Endothelial cell of umbilical vein (primary cell): ENCODE results near the gene NFX1. TPM values are rescaled to one million over a fixed set of nuclear protein-coding genes. Genes with fewer than 3 reads are reported as not detected.

Source experiments
- BruUV-seq: library from RNA; stranded (reverse); fragments of 400-500 nt; replicated peaks from 2 replicates; lab custom pipeline; 2021; lab: Mats Ljungman, UMichigan
- CTCF ChIA-PET: fragments of 300-600, 350-600 bp; sonication (Branson Sonifier 250); formaldehyde crosslinking; loops from one replicate; lab custom pipeline; 2021; ENCODE audit warnings: antibody characterized with exemption, inconsistent platforms; lab: Charles Lee
- POLR2A ChIA-PET: fragments of 300-600, 350-600 bp; sonication (Branson Sonifier 250); formaldehyde crosslinking; loops from one replicate; lab custom pipeline; 2021; ENCODE audit warnings: antibody characterized with exemption, inconsistent platforms; lab: Charles Lee
- DNase-seq: peaks from one replicate; pipeline ENCODE4 v3.0.0-alpha.2; 2011; ENCODE audit warnings: low read depth, low spot score
- FAIRE-seq: peaks from 2 replicates; lab custom pipeline; 2011; peaks lifted over from hg19 to GRCh38; lab: Jason Lieb, UNC
- H2AFZ ChIP-seq: 2 replicates; pipeline ENCODE4 v1.6.0; 2012; ENCODE audit warnings: low read depth, low read length, control low read depth, inconsistent platforms
- H3K27ac ChIP-seq: 2 replicates; pipeline ENCODE4 v1.5.1; 2011; ENCODE audit warnings: low read depth, mild to moderate bottlenecking, control low read depth, low read length, moderate library complexity; ENCODE audit not compliant: insufficient read depth
- H3K27me3 ChIP-seq, 2 experiments: 2 replicates each; pipeline versions ENCODE4 v1.6.0 to v1.6.1; 2011; ENCODE audit warnings: low read length in 2 of 2, mixed read lengths in 1 of 2; ENCODE audit not compliant: control insufficient read depth in 2 of 2, insufficient read depth in 2 of 2
- H3K36me3 ChIP-seq, 2 experiments: 2 replicates in 1 of 2; 3 replicates in 1 of 2; pipeline ENCODE4 v1.5.1; 2011; ENCODE audit warnings: low read length in 2 of 2, mild to moderate bottlenecking in 1 of 2, moderate library complexity in 1 of 2; ENCODE audit not compliant: control insufficient read depth in 2 of 2, insufficient read depth in 2 of 2; ENCODE audit errors: extremely low read depth in 1 of 2
- H3K4me1 ChIP-seq: 3 replicates; pipeline ENCODE4 v1.5.1; 2011; ENCODE audit warnings: mild to moderate bottlenecking, low read length; ENCODE audit not compliant: control insufficient read depth, insufficient read depth; ENCODE audit errors: extremely low read depth
- H3K4me2 ChIP-seq: 2 replicates; pipeline ENCODE4 v1.6.1; 2011; ENCODE audit warnings: low read length, control low read depth, mixed read lengths; ENCODE audit not compliant: insufficient read depth
- H3K4me3 ChIP-seq, 3 experiments: fragments of 200-600 bp in 1 of 3; sonication (generic), shearing (Covaris generic) in 1 of 3; replicated peaks in 1 of 3; 2 replicates each; pipeline ENCODE4 v1.5.1; 2011 to 2016; ENCODE audit warnings: control low read depth in 3 of 3, low read length in 3 of 3, mild to moderate bottlenecking in 2 of 3, inconsistent platforms in 1 of 3, low read depth in 1 of 3, moderate library complexity in 1 of 3; ENCODE audit not compliant: insufficient read depth in 1 of 3
- H3K79me2 ChIP-seq: 2 replicates; pipeline ENCODE4 v1.6.0; 2012; ENCODE audit warnings: low read length, inconsistent platforms; ENCODE audit not compliant: control insufficient read depth, insufficient read depth
- H3K9ac ChIP-seq: replicated peaks from 2 replicates; pipeline ENCODE3; 2011; ENCODE audit warnings: low read length, control low read depth; ENCODE audit not compliant: insufficient read depth; ENCODE audit errors: extremely low read depth
- H3K9me1 ChIP-seq: replicated peaks from 3 replicates; pipeline ENCODE4 v1.6.0; 2011; ENCODE audit warnings: mild to moderate bottlenecking, low read length; ENCODE audit not compliant: control insufficient read depth, insufficient read depth; ENCODE audit errors: extremely low read depth
- H3K9me3 ChIP-seq: replicated peaks from 2 replicates; pipeline ENCODE4 v1.5.1; 2012; ENCODE audit warnings: low read length, inconsistent platforms; ENCODE audit not compliant: control insufficient read depth, insufficient read depth
- H4K20me1 ChIP-seq: replicated peaks from 2 replicates; pipeline ENCODE3; 2011; ENCODE audit warnings: mild to moderate bottlenecking, low read length; ENCODE audit not compliant: control insufficient read depth, insufficient read depth; ENCODE audit errors: extremely low read depth
- EZH2 ChIP-seq: IDR thresholded peaks from 2 replicates; pipeline ENCODE4 v1.6.1; 2012; ENCODE audit warnings: borderline replicate concordance, low read depth, mild to moderate bottlenecking, moderate library complexity, low read length, inconsistent platforms; ENCODE audit not compliant: severe bottlenecking
- FOS ChIP-seq: IDR thresholded peaks from 2 replicates; pipeline ENCODE4 v1.6.1; 2011; ENCODE audit warnings: mild to moderate bottlenecking, low read length, moderate library complexity, borderline replicate concordance; ENCODE audit not compliant: insufficient read depth
- GATA2 ChIP-seq: IDR thresholded peaks from 2 replicates; pipeline ENCODE4 v1.7.0; 2011; ENCODE audit warnings: low read depth, mild to moderate bottlenecking, moderate library complexity, mixed read lengths, low read length; ENCODE audit not compliant: insufficient read length, insufficient read depth
- JUN ChIP-seq: IDR thresholded peaks from 2 replicates; pipeline ENCODE4 v1.6.1; 2011; ENCODE audit warnings: borderline replicate concordance, low read depth; ENCODE audit not compliant: insufficient read length, insufficient read depth
- MYC ChIP-seq: IDR thresholded peaks from one replicate; pipeline ENCODE4 v1.6.1; 2011; ENCODE audit warnings: mild to moderate bottlenecking, low read depth, low read length
- POLR2A ChIP-seq: IDR thresholded peaks from 2 replicates; pipeline ENCODE4 v1.6.1; 2012; ENCODE audit warnings: low read depth, mild to moderate bottlenecking, control low read depth, low read length
- POLR2AphosphoS5 ChIP-seq: IDR thresholded peaks from 2 replicates; pipeline ENCODE4 v1.6.1; 2012; ENCODE audit warnings: low read depth, mild to moderate bottlenecking, control low read depth, low read length, moderate library complexity; ENCODE audit not compliant: insufficient read depth
- dilution Hi-C: fragments of 300-500 bp; cut with MboI; formaldehyde crosslinking; loops from one replicate; pipeline ENCODE4 v1.15.0; 2019; ENCODE audit warnings: low sequenced_read_pairs; ENCODE audit not compliant: extremely low pct_ligation_motif_present
- intact Hi-C: fragments of 100-400 bp; cut with micrococcal nuclease; formaldehyde crosslinking; loops from one replicate; pipeline ENCODE4 v1.10.0; 2022
- polyA plus RNA-seq, 4 experiments: library from polyadenylated mRNA; depleted of rRNA in 3 of 4; stranded (reverse) in 3 of 4; unstranded in 1 of 4; fragments of >200 nt; gene quantifications; 2 replicates each; pipeline versions ENCODE4 v1.2.1 to v1.2.3, GENCODE V29; 2011 to 2012; ENCODE audit warnings: missing spikeins in 1 of 4
- total RNA-seq: library from RNA; stranded (reverse); gene quantifications from 2 replicates; pipeline ENCODE4 v1.2.3, GENCODE V29; 2021
- TF ChIP-seq, protein P1 (sequence below), 2 donors: IDR thresholded peaks; 1 replicate in 1 of 2; 2 replicates in 1 of 2; pipeline ENCODE4 v1.5.1; 2011; ENCODE audit warnings: low read length in 2 of 2, mild to moderate bottlenecking in 2 of 2, moderate library complexity in 2 of 2, control low read depth in 1 of 2, inconsistent platforms in 1 of 2, low read depth in 1 of 2; ENCODE audit not compliant: insufficient read depth in 1 of 2; ENCODE audit errors: extremely low read depth in 1 of 2
- TF ChIP-seq, protein P2 (sequence below): IDR thresholded peaks from 2 replicates; pipeline ENCODE4 v1.6.1; 2011; ENCODE audit not compliant: insufficient read depth, insufficient read length

NFX1 gene
- total and polyA plus RNA-seq, 2 donors (not counting 3 experiments of a cell fraction or from before 2014, with no cell fraction given), result 19.3 to 21.7 TPM

DNA sequence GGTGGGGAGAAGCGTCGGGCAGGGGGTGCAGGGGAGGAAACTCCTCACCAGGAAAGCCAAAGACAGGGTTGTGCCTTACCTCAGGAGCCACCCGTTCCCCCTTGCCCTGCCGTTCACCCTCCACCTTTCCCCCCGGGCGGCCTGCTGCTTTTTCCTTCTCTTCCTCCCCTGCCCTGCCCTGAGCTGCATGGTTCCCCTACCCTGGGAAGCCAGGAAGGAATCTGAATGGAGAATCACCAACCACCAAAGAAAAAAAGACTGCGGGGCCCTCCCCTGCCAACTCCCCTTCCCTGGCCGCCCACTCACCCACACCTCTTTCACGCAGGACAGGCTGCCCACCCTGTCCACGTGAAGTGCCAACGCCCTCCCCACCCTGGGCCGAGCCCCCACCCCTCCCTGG lies 820 bp upstream of the NFX1 start:
- Histone ChIP-seq H3K9ac (peak overlapping the region; percentile 100), H4K20me1 (no peaks in the 10 kb centered on the region), H3K9me1 (no peaks in the 10 kb centered on the region), H3K9me3 (no peaks in the 10 kb centered on the region), H3K4me1 (peaks cover 13% of the 10 kb centered on the region), H3K79me2 (peaks cover 30% of the 10 kb centered on the region), H3K27ac (peak overlapping the region; percentile 92), H2AFZ (no peak overlapping the region), H3K4me3 (peak overlapping the region in 2 of 3 experiments; percentile 57 to 79), H3K36me3 (peaks cover 0 to under 1% of the 10 kb centered on the region in 2 experiments), H3K27me3 (no peaks in the 10 kb centered on the region), H3K4me2 (peak overlapping the region; percentile 95)
- FAIRE-seq, result no peak
- peak; percentile 23 for DNase-seq
- BruUV-seq, result no TSS peak
- dilution Hi-C loops (no loop called here), intact Hi-C loops (loop anchor here (5.0 kb wide), 3 partner anchors 63 to 433 kb away; partner anchors contain the start of gene AQP7)
- ChIA-PET CTCF (interaction anchor here (0.6 to 2.8 kb wide), 11 partner anchors 16 to 228 kb away, joined by 3 to 31 read pairs (median 5); no protein-coding TSS in a partner anchor), POLR2A (interaction anchor here (0.7 to 1.6 kb wide), 6 partner anchors 16 to 265 kb away, joined by 3 to 10 read pairs (median 4); partner anchors contain the start of genes BAG1, CHMP5 and NOL6)
- TF ChIP-seq JUN (no peak), FOS (no peak), POLR2AphosphoS5 (no peak), EZH2 (no peak), GATA2 (no peak), MYC (no peak), POLR2A (no peak)
- TF ChIP-seq, protein P1, sequence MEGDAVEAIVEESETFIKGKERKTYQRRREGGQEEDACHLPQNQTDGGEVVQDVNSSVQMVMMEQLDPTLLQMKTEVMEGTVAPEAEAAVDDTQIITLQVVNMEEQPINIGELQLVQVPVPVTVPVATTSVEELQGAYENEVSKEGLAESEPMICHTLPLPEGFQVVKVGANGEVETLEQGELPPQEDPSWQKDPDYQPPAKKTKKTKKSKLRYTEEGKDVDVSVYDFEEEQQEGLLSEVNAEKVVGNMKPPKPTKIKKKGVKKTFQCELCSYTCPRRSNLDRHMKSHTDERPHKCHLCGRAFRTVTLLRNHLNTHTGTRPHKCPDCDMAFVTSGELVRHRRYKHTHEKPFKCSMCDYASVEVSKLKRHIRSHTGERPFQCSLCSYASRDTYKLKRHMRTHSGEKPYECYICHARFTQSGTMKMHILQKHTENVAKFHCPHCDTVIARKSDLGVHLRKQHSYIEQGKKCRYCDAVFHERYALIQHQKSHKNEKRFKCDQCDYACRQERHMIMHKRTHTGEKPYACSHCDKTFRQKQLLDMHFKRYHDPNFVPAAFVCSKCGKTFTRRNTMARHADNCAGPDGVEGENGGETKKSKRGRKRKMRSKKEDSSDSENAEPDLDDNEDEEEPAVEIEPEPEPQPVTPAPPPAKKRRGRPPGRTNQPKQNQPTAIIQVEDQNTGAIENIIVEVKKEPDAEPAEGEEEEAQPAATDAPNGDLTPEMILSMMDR (IDR thresholded peaks at IDR 0.05; ENCODE audit: extremely low read depth in 1 of 2, insufficient read depth in 1 of 2, low read depth in 1 of 2, low read length in 2 of 2), result no peak
- TF ChIP-seq, protein P2, sequence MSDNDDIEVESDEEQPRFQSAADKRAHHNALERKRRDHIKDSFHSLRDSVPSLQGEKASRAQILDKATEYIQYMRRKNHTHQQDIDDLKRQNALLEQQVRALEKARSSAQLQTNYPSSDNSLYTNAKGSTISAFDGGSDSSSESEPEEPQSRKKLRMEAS, result no peak
